BJ (cell line): ENCODE measurements around the gene CXCL3. TPM values are rescaled to one million over a fixed set of nuclear protein-coding genes. Genes with fewer than 3 reads are reported as not detected.

ENCODE experiments used
- CTCF ChIA-PET: fragments of 350-600 bp; formaldehyde crosslinking; extraction: SDS; loops from one replicate; lab custom pipeline; 2021; ENCODE audit warnings: antibody characterized with exemption, inconsistent platforms; lab: Yijun Ruan, JAX
- POLR2A ChIA-PET: fragments of 300-600 bp; sonication (Branson Sonifier 250); formaldehyde crosslinking; extraction: SDS; loops from one replicate; lab custom pipeline; 2021; ENCODE audit warnings: antibody characterized with exemption; lab: Charles Lee
- DNase-seq: peaks from one replicate; pipeline ENCODE4 v3.0.0-alpha.2; 2011; ENCODE audit warnings: low read depth
- H3K27me3 ChIP-seq: 2 replicates; pipeline ENCODE4 v1.6.0; 2011; ENCODE audit warnings: low read length; ENCODE audit not compliant: control insufficient read depth, insufficient read depth
- H3K36me3 ChIP-seq: 2 replicates; pipeline ENCODE4 v1.5.1; 2011; ENCODE audit warnings: low read length; ENCODE audit not compliant: control insufficient read depth, insufficient read depth
- H3K4me3 ChIP-seq: 2 replicates; pipeline ENCODE4 v1.5.1; 2011; ENCODE audit warnings: low read depth, mild to moderate bottlenecking, control low read depth, low read length
- CTCF ChIP-seq: IDR thresholded peaks from 2 replicates; pipeline ENCODE4 v1.5.1; 2011; ENCODE audit warnings: low read depth, mild to moderate bottlenecking, control low read depth, inconsistent platforms, low read length, moderate library complexity; ENCODE audit not compliant: insufficient read depth
- polyA plus RNA-seq: library from polyadenylated mRNA; depleted of rRNA; stranded (reverse); fragments of >200 nt; gene quantifications from 2 replicates; pipeline ENCODE4 v1.2.3, GENCODE V29; 2011; rRNA removed
- small RNA-seq: library from RNA; depleted of rRNA; stranded (forward); fragments of <200 nt; gene quantifications from one replicate; pipeline ENCODE3, GENCODE V24; 2012; ENCODE audit warnings: low replicate concordance, low read depth; ENCODE audit not compliant: insufficient read length

The CXCL3 gene
- polyA plus RNA-seq, 1 experiment, result 0.47 TPM

GRCh38 chr4:73991742-73992000 lies 46.8 kb downstream of the CXCL3 start:
- ChIA-PET POLR2A (no interaction called here), CTCF (interaction anchor here (1.6 kb wide), 1 partner anchor 9 kb away, joined by 4 read pairs; the partner anchor contains the start of gene PF4)
- TF ChIP-seq CTCF, result no peak

GRCh38 chr4:73990988-73991741 lies 47.3 kb downstream of the CXCL3 start:
- no peak for TF ChIP-seq CTCF
- H3K4me3 ChIP-seq, result no peak overlapping the region
- POLR2A ChIA-PET, result no interaction called here

More at GRCh38 chr4:73991742-73992000, 46.8 kb downstream of the CXCL3 start:
- Histone ChIP-seq H3K36me3 (no peaks in the 10 kb centered on the region), H3K4me3 (no peak overlapping the region), H3K27me3 (no peaks in the 10 kb centered on the region; the same call in 1 of the 2 replicates)
- no peak for DNase-seq

GRCh38 chr4:73989928-73990327 lies 48.6 kb downstream of the CXCL3 start:
- no peak overlapping the region for H3K4me3 ChIP-seq
- TF ChIP-seq CTCF, result no peak
- no peak for DNase-seq
- H3K27me3 ChIP-seq, result no peaks in the 10 kb centered on the region; the same call in 1 of the 2 replicates
- ChIA-PET CTCF (no interaction called here), POLR2A (no interaction called here)
- no peaks in the 10 kb centered on the region for H3K36me3 ChIP-seq

More at GRCh38 chr4:73990988-73991741, 47.3 kb downstream of the CXCL3 start:
- no peaks in the 10 kb centered on the region; the same call in 1 of the 2 replicates for H3K27me3 ChIP-seq
- H3K36me3 ChIP-seq, result no peaks in the 10 kb centered on the region
- CTCF ChIA-PET, result interaction anchor here (0.5 to 1.6 kb wide), 2 partner anchors 9 to 136 kb away, joined by 3 to 4 read pairs; partner anchors contain the start of gene PF4
- DNase-seq, result no peak

GRCh38 chr4:73989031-73989430 lies 49.5 kb downstream of the CXCL3 start:
- no peaks in the 10 kb centered on the region for H3K36me3 ChIP-seq
- no peak for DNase-seq
- CTCF ChIA-PET, result no interaction called here
- no peak overlapping the region for H3K4me3 ChIP-seq
- no peaks in the 10 kb centered on the region; the same call in 1 of the 2 replicates for H3K27me3 ChIP-seq
- TF ChIP-seq CTCF, result no peak
- POLR2A ChIA-PET, result no interaction called here

GRCh38 chr4:73988061-73988460 lies 50.4 kb downstream of the CXCL3 start, which contains the start of gene PPBP:
PPBP (minus strand) TSS chr4:73988190; CDS start chr4:73988103, 87 bp downstream.
- no peak within 1 kb of the TSS for H3K4me3 ChIP-seq
- no peaks in the 10 kb centered on the region for H3K36me3 ChIP-seq
- ChIA-PET CTCF (no interaction called here), POLR2A (no interaction called here)
- no peak for DNase-seq
- H3K27me3 ChIP-seq, result no peaks in the 10 kb centered on the region; the same call in 1 of the 2 replicates
- TF ChIP-seq CTCF, result no peak

Small RNA genes lying within 50 kb of the gene (small RNA-seq; reads per million reads assigned to genes)
- not detected for gene RN7SL218P

Other genes starting within 250 kb of the CXCL3 start
- gene CXCL6, start 202.0 kb downstream of the CXCL3 start, polyA plus RNA-seq, result 0.06 and 0.12 TPM in 2 replicates
- gene PF4V1, start 185.4 kb downstream of the CXCL3 start, polyA plus RNA-seq, result not detected in 2 replicates
- 0.53 and 1.0 TPM in 2 replicates for gene CXCL1, start 169.3 kb downstream of the CXCL3 start, polyA plus RNA-seq
- not detected in 2 replicates for gene PF4, start 56.7 kb downstream of the CXCL3 start, polyA plus RNA-seq
- gene PPBP, start 50.5 kb downstream of the CXCL3 start, polyA plus RNA-seq, result not detected in 2 replicates
- gene CXCL5, start 40.0 kb downstream of the CXCL3 start, polyA plus RNA-seq, result 0.18 and 0.23 TPM in 2 replicates
- gene CXCL2, start 60.5 kb upstream of the CXCL3 start, polyA plus RNA-seq, result 0.63 and 0.82 TPM in 2 replicates
- 1.7 and 4.3 TPM in 2 replicates for gene MTHFD2L, start 119.4 kb upstream of the CXCL3 start, polyA plus RNA-seq